ENCODE results near the gene SIDT2.

DNA sequence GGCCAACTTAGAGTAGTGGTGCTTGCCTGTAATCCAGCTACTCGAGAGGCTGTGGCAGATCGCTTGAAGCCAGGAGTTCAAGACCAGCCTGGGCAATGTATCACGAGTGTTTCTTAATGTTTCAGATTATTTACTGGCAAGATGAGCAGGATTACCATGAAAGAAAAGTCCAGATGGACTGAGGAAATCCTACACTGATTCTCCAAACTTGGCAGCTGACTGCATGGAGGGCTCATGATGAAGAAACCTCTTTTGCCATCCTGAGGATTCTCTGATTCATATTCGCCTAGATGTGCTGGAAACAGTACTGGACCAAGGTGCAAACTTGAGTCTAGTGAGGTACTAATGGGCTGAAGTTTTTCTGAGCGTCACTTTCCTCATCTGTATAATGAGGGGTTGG lies 2.8 kb upstream of the SIDT2 start:
- TF ChIP-seq POLR2A (IDR thresholded peaks at IDR 0.05) = no peak
- TF ChIP-seq, protein P1, sequence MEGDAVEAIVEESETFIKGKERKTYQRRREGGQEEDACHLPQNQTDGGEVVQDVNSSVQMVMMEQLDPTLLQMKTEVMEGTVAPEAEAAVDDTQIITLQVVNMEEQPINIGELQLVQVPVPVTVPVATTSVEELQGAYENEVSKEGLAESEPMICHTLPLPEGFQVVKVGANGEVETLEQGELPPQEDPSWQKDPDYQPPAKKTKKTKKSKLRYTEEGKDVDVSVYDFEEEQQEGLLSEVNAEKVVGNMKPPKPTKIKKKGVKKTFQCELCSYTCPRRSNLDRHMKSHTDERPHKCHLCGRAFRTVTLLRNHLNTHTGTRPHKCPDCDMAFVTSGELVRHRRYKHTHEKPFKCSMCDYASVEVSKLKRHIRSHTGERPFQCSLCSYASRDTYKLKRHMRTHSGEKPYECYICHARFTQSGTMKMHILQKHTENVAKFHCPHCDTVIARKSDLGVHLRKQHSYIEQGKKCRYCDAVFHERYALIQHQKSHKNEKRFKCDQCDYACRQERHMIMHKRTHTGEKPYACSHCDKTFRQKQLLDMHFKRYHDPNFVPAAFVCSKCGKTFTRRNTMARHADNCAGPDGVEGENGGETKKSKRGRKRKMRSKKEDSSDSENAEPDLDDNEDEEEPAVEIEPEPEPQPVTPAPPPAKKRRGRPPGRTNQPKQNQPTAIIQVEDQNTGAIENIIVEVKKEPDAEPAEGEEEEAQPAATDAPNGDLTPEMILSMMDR (IDR thresholded peaks at IDR 0.05) = no peak

All from body of pancreas (tissue), 4 donors.